Stimulated activated CD8-positive, alpha-beta memory T cell treated with anti-CD3 and anti-CD28 coated beads, Interleukin-12 subunit alpha, Interleukin-12 subunit beta, amount 100 ng/mL, for 24 hours (primary cell): Measurements from ENCODE around the gene OTOG.
A peak's percentile ranks its signal among the peaks of the same experiment; 100 is the strongest.

Experiments
- DNase-seq: peaks from one replicate; pipeline ENCODE4 v3.0.0-alpha.2; 2020; ENCODE audit errors: extremely low read depth

OTOG gene

GRCh38 chr11:17581036-17581731 is 34.1 kb downstream of the OTOG start:
- DNase-seq, result no peak

GRCh38 chr11:17581732-17582053 is 34.6 kb downstream of the OTOG start:
- no peak for DNase-seq

- no peak for DNase-seq
These were observed 39.0 kb downstream of the OTOG start for GRCh38 chr11:17585911-17586695.

GRCh38 chr11:17588166-17588565 is 41.1 kb downstream of the OTOG start:
- DNase-seq, result no peak

GRCh38 chr11:17588721-17589120 is 41.7 kb downstream of the OTOG start:
- DNase-seq, result no peak

- no peak for DNase-seq
These were observed 43.4 kb downstream of the OTOG start for GRCh38 chr11:17590463-17590862.

- no peak for DNase-seq
These were observed 44.2 kb downstream of the OTOG start for GRCh38 chr11:17591293-17591692.

GRCh38 chr11:17593466-17594245 is 46.6 kb downstream of the OTOG start:
- no peak for DNase-seq

- no peak for DNase-seq
These were observed 47.7 kb downstream of the OTOG start for GRCh38 chr11:17594686-17595192.

- DNase-seq, result no peak
These were observed 48.7 kb downstream of the OTOG start for GRCh38 chr11:17595526-17596309.

- DNase-seq, result no peak
These were observed 49.2 kb downstream of the OTOG start for GRCh38 chr11:17596310-17596669.

GRCh38 chr11:17596711-17597110 is 49.7 kb downstream of the OTOG start:
- no peak for DNase-seq

- no peak for DNase-seq
These were observed 50.7 kb downstream of the OTOG start for GRCh38 chr11:17597770-17598169.

GRCh38 chr11:17598700-17599459 is 51.8 kb downstream of the OTOG start:
- peak; percentile 32 for DNase-seq

GRCh38 chr11:17599460-17599925 is 52.4 kb downstream of the OTOG start:
- DNase-seq, result no peak

- DNase-seq, result no peak
These were observed 53.5 kb downstream of the OTOG start for GRCh38 chr11:17600316-17601255.

- no peak for DNase-seq
These were observed 54.2 kb downstream of the OTOG start for GRCh38 chr11:17601256-17601671.

- no peak for DNase-seq
These were observed 54.6 kb downstream of the OTOG start for GRCh38 chr11:17601676-17602075.

- DNase-seq, result no peak
These were observed 55.3 kb downstream of the OTOG start for GRCh38 chr11:17602105-17603001.
